GM12874 (cell line): Measurements from ENCODE around the gene SLC2A14.

Experiments used
- TF ChIP-seq, protein P1 (sequence below): IDR thresholded peaks from 2 replicates; pipeline ENCODE4 v1.5.1; 2011; ENCODE audit warnings: low read depth, mild to moderate bottlenecking, control low read depth, low read length, moderate library complexity; ENCODE audit not compliant: insufficient read depth

The SLC2A14 gene

GRCh38 chr12:7864601-7865150, 8.0 kb downstream of the SLC2A14 start:
- TF ChIP-seq, protein P1, sequence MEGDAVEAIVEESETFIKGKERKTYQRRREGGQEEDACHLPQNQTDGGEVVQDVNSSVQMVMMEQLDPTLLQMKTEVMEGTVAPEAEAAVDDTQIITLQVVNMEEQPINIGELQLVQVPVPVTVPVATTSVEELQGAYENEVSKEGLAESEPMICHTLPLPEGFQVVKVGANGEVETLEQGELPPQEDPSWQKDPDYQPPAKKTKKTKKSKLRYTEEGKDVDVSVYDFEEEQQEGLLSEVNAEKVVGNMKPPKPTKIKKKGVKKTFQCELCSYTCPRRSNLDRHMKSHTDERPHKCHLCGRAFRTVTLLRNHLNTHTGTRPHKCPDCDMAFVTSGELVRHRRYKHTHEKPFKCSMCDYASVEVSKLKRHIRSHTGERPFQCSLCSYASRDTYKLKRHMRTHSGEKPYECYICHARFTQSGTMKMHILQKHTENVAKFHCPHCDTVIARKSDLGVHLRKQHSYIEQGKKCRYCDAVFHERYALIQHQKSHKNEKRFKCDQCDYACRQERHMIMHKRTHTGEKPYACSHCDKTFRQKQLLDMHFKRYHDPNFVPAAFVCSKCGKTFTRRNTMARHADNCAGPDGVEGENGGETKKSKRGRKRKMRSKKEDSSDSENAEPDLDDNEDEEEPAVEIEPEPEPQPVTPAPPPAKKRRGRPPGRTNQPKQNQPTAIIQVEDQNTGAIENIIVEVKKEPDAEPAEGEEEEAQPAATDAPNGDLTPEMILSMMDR = no peak

DNA sequence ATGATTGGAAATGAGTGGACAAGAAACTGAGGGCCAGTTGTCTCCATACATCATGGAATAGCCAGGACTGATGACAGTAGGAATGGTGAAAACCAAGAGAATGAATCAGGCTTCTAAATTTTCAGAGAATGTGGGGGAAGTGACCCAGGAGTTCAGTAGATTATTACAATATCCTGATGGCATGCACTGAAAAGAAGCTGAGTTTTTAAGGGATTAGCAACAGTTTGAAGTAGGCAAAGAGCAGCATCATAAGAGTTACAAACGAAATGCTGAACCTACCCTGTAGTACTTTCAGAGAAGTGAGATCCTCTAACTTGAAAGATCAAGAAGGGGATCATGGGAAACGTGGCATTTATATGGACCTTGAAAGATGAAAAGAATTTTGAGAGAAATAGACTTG, 13.2 kb downstream of the SLC2A14 start:
- TF ChIP-seq, protein P1 = no peak

GRCh38 chr12:7857971-7858370, 14.7 kb downstream of the SLC2A14 start:
- TF ChIP-seq, protein P1 = no peak

- TF ChIP-seq, protein P1 = no peak
These were observed 16.2 kb downstream of the SLC2A14 start for GRCh38 chr12:7856516-7856915.

DNA sequence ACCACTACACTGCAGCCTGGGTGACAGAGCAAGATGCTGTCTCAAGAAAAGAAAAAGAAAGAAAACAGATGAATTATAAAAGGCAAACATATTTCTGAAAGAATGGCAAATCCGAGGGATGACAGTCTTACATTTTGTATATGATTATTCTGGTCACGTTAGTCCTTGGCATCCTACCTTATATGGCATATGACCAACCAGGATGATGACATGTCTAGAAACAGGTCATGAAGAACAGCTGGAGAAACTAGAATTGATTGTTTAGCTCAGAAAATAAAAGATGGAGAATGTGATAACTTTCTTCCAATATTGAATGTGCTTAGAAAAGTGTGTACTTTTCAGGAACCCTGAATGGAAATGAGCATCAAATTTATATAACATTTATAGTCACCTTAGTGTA, 19.2 kb downstream of the SLC2A14 start:
- TF ChIP-seq, protein P1 = no peak

- TF ChIP-seq, protein P1 = no peak
These were observed 28.6 kb downstream of the SLC2A14 start for GRCh38 chr12:7844116-7844515.

DNA sequence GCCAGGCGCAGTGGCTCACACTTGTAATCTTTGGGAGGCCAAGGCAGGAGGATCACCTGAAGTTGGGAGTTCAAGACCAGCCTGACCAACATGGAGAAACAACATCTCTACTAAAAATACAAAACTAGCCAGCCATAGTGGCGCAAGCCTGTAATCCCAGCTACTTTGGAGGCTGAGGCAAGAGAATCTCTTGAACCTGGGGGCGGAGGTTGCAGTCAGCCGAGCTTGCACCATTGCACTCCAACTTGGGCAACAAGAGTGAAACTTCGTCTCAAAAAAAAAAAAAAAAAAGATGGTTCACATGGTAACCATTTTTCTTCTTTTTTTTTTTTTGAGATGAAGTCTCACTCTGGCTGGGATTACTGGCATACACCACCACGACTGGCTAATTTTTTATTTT, 35.3 kb downstream of the SLC2A14 start:
- TF ChIP-seq, protein P1 = no peak

DNA sequence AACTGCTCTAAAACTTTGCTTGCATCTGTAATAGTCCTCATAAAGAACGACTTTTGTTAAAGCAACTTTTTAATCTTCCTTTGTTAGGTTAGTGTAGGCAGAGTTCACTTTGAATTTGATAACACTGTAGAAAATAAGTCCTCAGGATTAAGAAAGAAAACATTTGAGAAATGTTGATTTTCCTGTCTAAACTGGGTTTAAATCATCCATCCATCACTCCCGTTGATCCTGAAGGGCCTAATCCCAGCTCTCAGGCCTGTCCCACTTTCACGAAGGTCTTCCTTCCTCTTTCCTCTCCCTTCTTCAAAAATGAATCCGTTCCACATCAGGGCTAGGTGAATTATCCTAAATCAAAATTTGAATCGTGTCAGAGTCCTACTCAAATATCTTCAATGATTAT, 36.9 kb downstream of the SLC2A14 start:
- TF ChIP-seq, protein P1 = no peak
